ENCODE measurements around the gene ADCY2.

The ADCY2 gene

GRCh38 chr5:7395947-7396712 is at the start of gene ADCY2:
ADCY2 (plus strand) TSS chr5:7396138; CDS start chr5:7396297, 159 bp downstream.
- H3K79me2 ChIP-seq (ENCODE audit: insufficient read depth, low read depth) = no peaks in the 10 kb centered on the region
- H3K36me3 ChIP-seq (ENCODE audit: insufficient read depth) = no peaks in the 10 kb centered on the region
- H4K20me1 ChIP-seq (ENCODE audit: insufficient read depth) = no peaks in the 10 kb centered on the region
- no peak for TF ChIP-seq CTCF (conservative IDR thresholded peaks at IDR 0.05; ENCODE audit: low read depth, low read length)
- H2AFZ ChIP-seq (ENCODE audit: low read depth) = peak within 1 kb of the TSS; percentile 57
- no peaks in the 10 kb centered on the region for H3K4me1 ChIP-seq (ENCODE audit: low read depth, poor library complexity, severe bottlenecking)
- H3K27ac ChIP-seq = no peak within 1 kb of the TSS
- no peaks in the 10 kb centered on the region for H3K27me3 ChIP-seq (ENCODE audit: insufficient read depth, low read depth)
- H3K4me2 ChIP-seq = peak within 1 kb of the TSS; percentile 52
- no peak within 1 kb of the TSS for H3K4me3 ChIP-seq (IDR thresholded peaks at IDR 0.05; ENCODE audit: insufficient read depth, low read depth, low read length)
- no peak within 1 kb of the TSS for H3K9ac ChIP-seq

- no peaks in the 10 kb centered on the region for H3K4me1 ChIP-seq (ENCODE audit: low read depth, poor library complexity, severe bottlenecking)
- H3K27me3 ChIP-seq (ENCODE audit: insufficient read depth, low read depth) = no peaks in the 10 kb centered on the region
- H3K4me3 ChIP-seq (IDR thresholded peaks at IDR 0.05; ENCODE audit: insufficient read depth, low read depth, low read length) = no peak overlapping the region
- H3K79me2 ChIP-seq (ENCODE audit: insufficient read depth, low read depth) = no peaks in the 10 kb centered on the region
- no peak overlapping the region for H2AFZ ChIP-seq (ENCODE audit: low read depth)
- H4K20me1 ChIP-seq (ENCODE audit: insufficient read depth) = no peaks in the 10 kb centered on the region
- no peaks in the 10 kb centered on the region for H3K36me3 ChIP-seq (ENCODE audit: insufficient read depth)
- no peak overlapping the region for H3K27ac ChIP-seq
- H3K9ac ChIP-seq = no peak overlapping the region
- no peak overlapping the region for H3K4me2 ChIP-seq
- no peak for TF ChIP-seq CTCF (conservative IDR thresholded peaks at IDR 0.05; ENCODE audit: low read depth, low read length)
Measured at GRCh38 chr5:7347377-7347776, 48.6 kb upstream of the ADCY2 start.

- TF ChIP-seq CTCF (conservative IDR thresholded peaks at IDR 0.05; ENCODE audit: low read depth, low read length) = no peak
- H3K4me1 ChIP-seq (ENCODE audit: low read depth, poor library complexity, severe bottlenecking) = no peaks in the 10 kb centered on the region
- no peaks in the 10 kb centered on the region for H3K27me3 ChIP-seq (ENCODE audit: insufficient read depth, low read depth)
- H3K4me3 ChIP-seq (IDR thresholded peaks at IDR 0.05; ENCODE audit: insufficient read depth, low read depth, low read length) = no peak overlapping the region
- no peak overlapping the region for H3K27ac ChIP-seq
- no peaks in the 10 kb centered on the region for H3K79me2 ChIP-seq (ENCODE audit: insufficient read depth, low read depth)
- H3K36me3 ChIP-seq (ENCODE audit: insufficient read depth) = no peaks in the 10 kb centered on the region
- no peak overlapping the region for H3K4me2 ChIP-seq
- no peak overlapping the region for H3K9ac ChIP-seq
- no peak overlapping the region for H2AFZ ChIP-seq (ENCODE audit: low read depth)
- H4K20me1 ChIP-seq (ENCODE audit: insufficient read depth) = no peaks in the 10 kb centered on the region
Measured at GRCh38 chr5:7348168-7348854, 47.6 kb upstream of the ADCY2 start.

- H3K4me1 ChIP-seq (ENCODE audit: low read depth, poor library complexity, severe bottlenecking) = no peaks in the 10 kb centered on the region
- H2AFZ ChIP-seq (ENCODE audit: low read depth) = no peak overlapping the region
- H3K4me2 ChIP-seq = no peak overlapping the region
- TF ChIP-seq CTCF (conservative IDR thresholded peaks at IDR 0.05; ENCODE audit: low read depth, low read length) = no peak
- H3K4me3 ChIP-seq (IDR thresholded peaks at IDR 0.05; ENCODE audit: insufficient read depth, low read depth, low read length) = no peak overlapping the region
- H4K20me1 ChIP-seq (ENCODE audit: insufficient read depth) = no peaks in the 10 kb centered on the region
- H3K36me3 ChIP-seq (ENCODE audit: insufficient read depth) = no peaks in the 10 kb centered on the region
- no peaks in the 10 kb centered on the region for H3K79me2 ChIP-seq (ENCODE audit: insufficient read depth, low read depth)
- H3K27ac ChIP-seq = no peak overlapping the region
- H3K9ac ChIP-seq = no peak overlapping the region
- no peaks in the 10 kb centered on the region for H3K27me3 ChIP-seq (ENCODE audit: insufficient read depth, low read depth)
Measured at GRCh38 chr5:7361593-7361992, 34.3 kb upstream of the ADCY2 start.

Measured in KMS-11 (cell line).